K562 (cell line): ENCODE data around the gene WDR83. TPM values are rescaled to one million over a fixed set of nuclear protein-coding genes. Genes with fewer than 3 reads are reported as not detected.

Experiments used
- ATAC-seq: fragments of 200-7000 bp; cut with Tn5 transposase; 3 replicates; pipeline ENCODE4 v1.9.1; 2020; ENCODE audit warnings: moderate library complexity
- BruUV-seq: library from RNA; stranded (reverse); fragments of 400-500 nt; replicated peaks from 2 replicates; lab custom pipeline; 2021; lab: Mats Ljungman, UMichigan
- CTCF ChIA-PET: fragments of 300-600 bp; formaldehyde crosslinking; extraction: SDS; loops from one replicate; lab custom pipeline; 2021; ENCODE audit warnings: low intra/inter-chr PET ratio; lab: Yijun Ruan, JAX
- POLR2A ChIA-PET: fragments of 300-600, 350-650 bp; sonication (Branson Sonifier 250); formaldehyde crosslinking; extraction: SDS; loops from one replicate; lab custom pipeline; 2021; ENCODE audit warnings: antibody characterized with exemption, inconsistent platforms; lab: Yijun Ruan, JAX
- DNase-seq, 4 experiments: peaks; one replicate each; pipeline versions ENCODE4 v3.0.0 to v3.0.0-alpha.2; 2011 to 2018; ENCODE audit warnings: low spot score in 3 of 4, mixed read lengths in 3 of 4; ENCODE audit errors: extremely low read depth in 1 of 4
- FAIRE-seq: peaks from 2 replicates; lab custom pipeline; 2011; peaks lifted over from hg19 to GRCh38; lab: Jason Lieb, UNC
- H2AFZ ChIP-seq: 2 replicates; pipeline ENCODE4 v1.6.0; 2011; ENCODE audit warnings: low read depth, low read length, control low read depth, inconsistent platforms
- H3K27ac ChIP-seq: fragments of 200-600 bp; 3 replicates; pipeline ENCODE4 v1.8.0; 2011; ENCODE audit warnings: low read depth, mild to moderate bottlenecking, control low read depth, inconsistent platforms, low read length, moderate library complexity, mixed read lengths; ENCODE audit errors: extremely low read depth
- H3K27me3 ChIP-seq, 2 experiments: fragments of 300-600 bp in 1 of 2; 2 replicates in 1 of 2; 3 replicates in 1 of 2; pipeline versions ENCODE4 v1.6.0 to v1.8.0; 2011; ENCODE audit warnings: inconsistent platforms in 2 of 2, low read length in 2 of 2, mild to moderate bottlenecking in 1 of 2, mixed read lengths in 1 of 2, moderate library complexity in 1 of 2; ENCODE audit not compliant: control insufficient read depth in 2 of 2, insufficient read depth in 2 of 2
- H3K36me3 ChIP-seq: fragments of 300-600 bp; 3 replicates; pipeline ENCODE4 v1.8.0; 2011; ENCODE audit warnings: mild to moderate bottlenecking, low read length, inconsistent platforms; ENCODE audit not compliant: control insufficient read depth, insufficient read depth
- H3K4me1 ChIP-seq, 2 experiments: fragments of 200-600 bp in 1 of 2; replicated peaks in 1 of 2; 2 replicates in 1 of 2; 3 replicates in 1 of 2; pipeline versions ENCODE4 v1.5.1 to v1.8.0; 2011; ENCODE audit warnings: inconsistent platforms in 2 of 2, low read length in 2 of 2, mild to moderate bottlenecking in 1 of 2, mixed read lengths in 1 of 2, moderate library complexity in 1 of 2; ENCODE audit not compliant: control insufficient read depth in 2 of 2, insufficient read depth in 2 of 2
- H3K4me2 ChIP-seq: 2 replicates; pipeline ENCODE4 v1.6.1; 2011; ENCODE audit warnings: low read length, control low read depth, inconsistent platforms, mixed read lengths; ENCODE audit not compliant: insufficient read depth
- H3K4me3 ChIP-seq: fragments of 200-600 bp; sonication (generic), shearing (Covaris generic); 2 replicates; pipeline ENCODE4 v1.5.1; 2016; ENCODE audit warnings: control low read depth, inconsistent platforms
- H3K79me2 ChIP-seq: fragments of 200-600 bp; 3 replicates; pipeline ENCODE4 v1.8.0; 2011; ENCODE audit warnings: low read length, inconsistent platforms; ENCODE audit not compliant: control insufficient read depth, insufficient read depth
- H3K9ac ChIP-seq, 2 experiments: 2 replicates each; pipeline versions ENCODE4 v1.6.0 to v1.6.1; 2011; ENCODE audit warnings: low read depth in 2 of 2, low read length in 2 of 2, control low read depth in 1 of 2, inconsistent platforms in 1 of 2, mild to moderate bottlenecking in 1 of 2, mixed read lengths in 1 of 2; ENCODE audit not compliant: insufficient read depth in 1 of 2
- H3K9me1 ChIP-seq: one replicate; pipeline ENCODE4 v1.6.0; 2011; ENCODE audit warnings: inconsistent platforms, mild to moderate bottlenecking, low read length, moderate library complexity; ENCODE audit not compliant: control insufficient read depth, insufficient read depth
- H3K9me3 ChIP-seq: replicated peaks from 2 replicates; pipeline ENCODE4 v1.5.1; 2011; ENCODE audit warnings: low read depth, low read length, inconsistent platforms; ENCODE audit not compliant: control insufficient read depth, insufficient read depth
- H4K20me1 ChIP-seq: replicated peaks from 2 replicates; pipeline ENCODE4 v1.6.1; 2011; ENCODE audit warnings: low read length, inconsistent platforms, mixed read lengths; ENCODE audit not compliant: control insufficient read depth, insufficient read depth
- C11orf30 ChIP-seq: fragments of 450-650 bp; IDR thresholded peaks from 2 replicates; pipeline ENCODE4 v1.6.1; 2016; ENCODE audit warnings: low read depth, mild to moderate bottlenecking
- CEBPB ChIP-seq: fragments of 450-650 bp; IDR thresholded peaks from 2 replicates; pipeline ENCODE4 v1.6.1; 2016; ENCODE audit warnings: missing genetic modification characterization, missing compliant biosample characterization
- FUS ChIP-seq: fragments of 200-400 bp; formaldehyde crosslinking; optimal IDR thresholded peaks from 2 replicates; pipeline ENCODE3; 2017; ENCODE audit warnings: low read depth, low read length
- MAFG ChIP-seq: fragments of 450-650 bp; conservative IDR thresholded peaks from 2 replicates; pipeline ENCODE4 v1.6.1; 2016; ENCODE audit warnings: missing genetic modification characterization, missing compliant biosample characterization
- MCM2 ChIP-seq: fragments of 450-650 bp; IDR thresholded peaks from 2 replicates; pipeline ENCODE4 v1.6.1; 2017; ENCODE audit warnings: low read depth, mild to moderate bottlenecking
- MCM5 ChIP-seq: fragments of 450-650 bp; IDR thresholded peaks from 2 replicates; pipeline ENCODE4 v1.6.1; 2016; ENCODE audit warnings: low read depth
- PYGO2 ChIP-seq: fragments of 450-650 bp; IDR thresholded peaks from 2 replicates; pipeline ENCODE4 v1.6.1; 2016; ENCODE audit warnings: mild to moderate bottlenecking, missing genetic modification characterization, moderate library complexity, missing compliant biosample characterization
- RFX1 ChIP-seq: fragments of 450-650 bp; IDR thresholded peaks from 2 replicates; pipeline ENCODE4 v1.6.1; 2016; ENCODE audit warnings: mild to moderate bottlenecking, moderate library complexity
- SMAD3 ChIP-seq: fragments of 450-650 bp; formaldehyde crosslinking; conservative IDR thresholded peaks from 2 replicates; pipeline ENCODE4 v1.4.0; 2020; ENCODE audit warnings: mild to moderate bottlenecking
- SRSF3 ChIP-seq: fragments of 200-400 bp; formaldehyde crosslinking; IDR thresholded peaks from 2 replicates; pipeline ENCODE4 v1.6.1; 2016; ENCODE audit warnings: mild to moderate bottlenecking, low read length, moderate library complexity; ENCODE audit not compliant: insufficient read depth
- THAP7 ChIP-seq: fragments of 250-450 bp; sonication (Bioruptor Pico); IDR thresholded peaks from 2 replicates; pipeline ENCODE4 v1.5.0; 2021
- UBTF ChIP-seq, 2 experiments: IDR thresholded peaks; 2 replicates each; pipeline ENCODE4 v1.6.1; 2012; ENCODE audit warnings: improper control_type of control experiment in 2 of 2, low read depth in 2 of 2, low read length in 2 of 2, borderline replicate concordance in 1 of 2
- ZNF311 ChIP-seq: fragments of 250-450 bp; sonication (Bioruptor Pico); IDR thresholded peaks from 2 replicates; pipeline ENCODE4 v1.4.0; 2020; ENCODE audit warnings: mild to moderate bottlenecking, moderate library complexity
- ZNF436 ChIP-seq: fragments of 250-450, 450-650 bp; sonication (Bioruptor Pico); formaldehyde crosslinking; IDR thresholded peaks from 2 replicates; pipeline ENCODE4 v1.7.0; 2020; ENCODE audit warnings: mild to moderate bottlenecking
- ZNF766 ChIP-seq: fragments of 200-800 bp; sonication (Bioruptor generic); conservative IDR thresholded peaks from 2 replicates; pipeline ENCODE4 v1.6.1; 2016; ENCODE audit warnings: missing genetic modification characterization, missing compliant biosample characterization
- WGBS: fragments of 100-300 bp; shearing (Covaris generic); methylation state at CpG from one replicate; pipeline ENCODE4 v1.1.6; 2016; ENCODE audit warnings: low coverage, mixed read lengths; ENCODE audit not compliant: insufficient coverage; ENCODE audit errors: missing lambda C conversion rate; 5-methylcytosine and 5-hydroxymethylcytosine counted together
- in situ Hi-C: fragments of 300-500 bp; cut with MboI; formaldehyde crosslinking; loops from 4 replicates; pipeline ENCODE4 v1.15.0; 2018; ENCODE audit warnings: inconsistent platforms, mixed read lengths
- intact Hi-C: fragments of 100-400 bp; cut with micrococcal nuclease; formaldehyde crosslinking; loops from 2 replicates; pipeline ENCODE4 v1.14.2; 2022
- polyA plus RNA-seq, 8 experiments: library from polyadenylated mRNA; depleted of rRNA in 4 of 8; stranded (reverse) in 5 of 8; unstranded in 3 of 8; fragments of >200 nt; fragmentation: Nextera tagmentation in 2 of 8; fragmentation: Illumina TruSeq in 1 of 8; extraction: Ambion mirVana in 2 of 8; extraction: Trizol in 1 of 8; gene quantifications; 2 replicates each; pipeline versions ENCODE4 v1.2.1 to v1.2.3, GENCODE V29; 2011 to 2014; ENCODE audit warnings: inconsistent platforms in 1 of 8, missing spikeins in 1 of 8
- total RNA-seq, 7 experiments: library from RNA; depleted of rRNA in 6 of 7; stranded (reverse); fragments of >200 nt in 6 of 7; fragmentation: Illumina TruSeq in 2 of 7; extraction: Trizol in 2 of 7; gene quantifications; 2 replicates each; pipeline versions ENCODE4 v1.2.1 to v1.2.3, GENCODE V29; 2011 to 2021; ENCODE audit warnings: low replicate concordance in 1 of 7
- TF ChIP-seq, protein P1 (sequence below): sonication (generic); formaldehyde crosslinking; IDR thresholded peaks from 2 replicates; pipeline ENCODE4 v1.8.1; 2022; ENCODE audit warnings: missing genetic modification reagents
- TF ChIP-seq, protein P2 (sequence below): fragments of 200-400 bp; formaldehyde crosslinking; IDR thresholded peaks from 2 replicates; pipeline ENCODE4 v1.6.1; 2017; ENCODE audit warnings: mild to moderate bottlenecking, low read depth, low read length, moderate library complexity

Gene WDR83
- total and polyA plus RNA-seq, 9 of the 15 experiments (the other 6 are each of a cell fraction or from before 2014, with no cell fraction given) = 0.52 to 21.3 (median 4.2) TPM

GRCh38 chr19:12626958-12627357, 39.6 kb upstream of the WDR83 start:
- no peaks in the 10 kb centered on the region for H3K4me1 ChIP-seq
- H3K9ac ChIP-seq = no peak overlapping the region
- peaks cover 60% of the 10 kb centered on the region for H3K36me3 ChIP-seq
- no peak overlapping the region for H3K4me2 ChIP-seq
- POLR2A ChIA-PET = no interaction called here
- BruUV-seq = no TSS peak
- H3K79me2 ChIP-seq = no peaks in the 10 kb centered on the region; the same call in 2 of the 3 replicates
- in situ Hi-C loops (no loop called here), intact Hi-C loops (no loop called here)
- H4K20me1 ChIP-seq = no peaks in the 10 kb centered on the region
- H3K4me3 ChIP-seq = no peak overlapping the region
- H3K27ac ChIP-seq = no peak overlapping the region
- 84% methylated on average over 8 of the region's 8 CpGs for WGBS
- H3K9me3 ChIP-seq = peaks cover 29% of the 10 kb centered on the region
- DNase-seq = no peak
- CTCF ChIA-PET = no interaction called here
- no peak for FAIRE-seq
- ATAC-seq = no peak
- no peak overlapping the region for H2AFZ ChIP-seq
- TF ChIP-seq, protein P1, sequence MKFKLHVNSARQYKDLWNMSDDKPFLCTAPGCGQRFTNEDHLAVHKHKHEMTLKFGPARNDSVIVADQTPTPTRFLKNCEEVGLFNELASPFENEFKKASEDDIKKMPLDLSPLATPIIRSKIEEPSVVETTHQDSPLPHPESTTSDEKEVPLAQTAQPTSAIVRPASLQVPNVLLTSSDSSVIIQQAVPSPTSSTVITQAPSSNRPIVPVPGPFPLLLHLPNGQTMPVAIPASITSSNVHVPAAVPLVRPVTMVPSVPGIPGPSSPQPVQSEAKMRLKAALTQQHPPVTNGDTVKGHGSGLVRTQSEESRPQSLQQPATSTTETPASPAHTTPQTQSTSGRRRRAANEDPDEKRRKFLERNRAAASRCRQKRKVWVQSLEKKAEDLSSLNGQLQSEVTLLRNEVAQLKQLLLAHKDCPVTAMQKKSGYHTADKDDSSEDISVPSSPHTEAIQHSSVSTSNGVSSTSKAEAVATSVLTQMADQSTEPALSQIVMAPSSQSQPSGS = no peak
- TF ChIP-seq MAFG (tag) = no peak
- TF ChIP-seq ZNF436 (CRISPR knock-in tag) = no peak
- TF ChIP-seq UBTF (IDR thresholded peaks at IDR 0.05; ENCODE audit: borderline replicate concordance in 1 of 2, low read depth in 2 of 2, low read length in 2 of 2) = no peak
- TF ChIP-seq PYGO2 (tag) = no peak
- TF ChIP-seq C11orf30 = no peak
- no peak for TF ChIP-seq SRSF3
- no peak for TF ChIP-seq THAP7 (CRISPR knock-in tag)
- no peak for TF ChIP-seq RFX1
- TF ChIP-seq, protein P2, sequence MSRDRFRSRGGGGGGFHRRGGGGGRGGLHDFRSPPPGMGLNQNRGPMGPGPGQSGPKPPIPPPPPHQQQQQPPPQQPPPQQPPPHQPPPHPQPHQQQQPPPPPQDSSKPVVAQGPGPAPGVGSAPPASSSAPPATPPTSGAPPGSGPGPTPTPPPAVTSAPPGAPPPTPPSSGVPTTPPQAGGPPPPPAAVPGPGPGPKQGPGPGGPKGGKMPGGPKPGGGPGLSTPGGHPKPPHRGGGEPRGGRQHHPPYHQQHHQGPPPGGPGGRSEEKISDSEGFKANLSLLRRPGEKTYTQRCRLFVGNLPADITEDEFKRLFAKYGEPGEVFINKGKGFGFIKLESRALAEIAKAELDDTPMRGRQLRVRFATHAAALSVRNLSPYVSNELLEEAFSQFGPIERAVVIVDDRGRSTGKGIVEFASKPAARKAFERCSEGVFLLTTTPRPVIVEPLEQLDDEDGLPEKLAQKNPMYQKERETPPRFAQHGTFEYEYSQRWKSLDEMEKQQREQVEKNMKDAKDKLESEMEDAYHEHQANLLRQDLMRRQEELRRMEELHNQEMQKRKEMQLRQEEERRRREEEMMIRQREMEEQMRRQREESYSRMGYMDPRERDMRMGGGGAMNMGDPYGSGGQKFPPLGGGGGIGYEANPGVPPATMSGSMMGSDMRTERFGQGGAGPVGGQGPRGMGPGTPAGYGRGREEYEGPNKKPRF = no peak
- TF ChIP-seq ZNF766 (CRISPR knock-in tag) = no peak
- TF ChIP-seq SMAD3 = no peak
- no peak for TF ChIP-seq FUS
- TF ChIP-seq ZNF311 = no peak
- no peak for TF ChIP-seq MCM2
- TF ChIP-seq CEBPB (tag) = no peak
- TF ChIP-seq MCM5 = no peak
- no peaks in the 10 kb centered on the region for H3K9me1 ChIP-seq
- no peaks in the 10 kb centered on the region for H3K27me3 ChIP-seq
